Smooth muscle cell of the coronary artery (primary cell): ENCODE data around the gene KBTBD3. TPM values are rescaled to one million over a fixed set of nuclear protein-coding genes. Genes with fewer than 3 reads are reported as not detected.

ENCODE experiments used
- total RNA-seq: library from RNA; depleted of rRNA; stranded (reverse); fragments of >200 nt; gene quantifications from 2 replicates; pipeline ENCODE4 v1.2.3, GENCODE V29; 2014; ENCODE audit warnings: low replicate concordance

Gene KBTBD3, protein sequence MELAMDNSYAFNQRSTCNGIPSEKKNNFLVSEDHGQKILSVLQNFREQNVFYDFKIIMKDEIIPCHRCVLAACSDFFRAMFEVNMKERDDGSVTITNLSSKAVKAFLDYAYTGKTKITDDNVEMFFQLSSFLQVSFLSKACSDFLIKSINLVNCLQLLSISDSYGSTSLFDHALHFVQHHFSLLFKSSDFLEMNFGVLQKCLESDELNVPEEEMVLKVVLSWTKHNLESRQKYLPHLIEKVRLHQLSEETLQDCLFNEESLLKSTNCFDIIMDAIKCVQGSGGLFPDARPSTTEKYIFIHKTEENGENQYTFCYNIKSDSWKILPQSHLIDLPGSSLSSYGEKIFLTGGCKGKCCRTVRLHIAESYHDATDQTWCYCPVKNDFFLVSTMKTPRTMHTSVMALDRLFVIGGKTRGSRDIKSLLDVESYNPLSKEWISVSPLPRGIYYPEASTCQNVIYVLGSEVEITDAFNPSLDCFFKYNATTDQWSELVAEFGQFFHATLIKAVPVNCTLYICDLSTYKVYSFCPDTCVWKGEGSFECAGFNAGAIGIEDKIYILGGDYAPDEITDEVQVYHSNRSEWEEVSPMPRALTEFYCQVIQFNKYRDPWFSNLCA
- total RNA-seq: 2.3 and 21.1 TPM in 2 replicates

DNA sequence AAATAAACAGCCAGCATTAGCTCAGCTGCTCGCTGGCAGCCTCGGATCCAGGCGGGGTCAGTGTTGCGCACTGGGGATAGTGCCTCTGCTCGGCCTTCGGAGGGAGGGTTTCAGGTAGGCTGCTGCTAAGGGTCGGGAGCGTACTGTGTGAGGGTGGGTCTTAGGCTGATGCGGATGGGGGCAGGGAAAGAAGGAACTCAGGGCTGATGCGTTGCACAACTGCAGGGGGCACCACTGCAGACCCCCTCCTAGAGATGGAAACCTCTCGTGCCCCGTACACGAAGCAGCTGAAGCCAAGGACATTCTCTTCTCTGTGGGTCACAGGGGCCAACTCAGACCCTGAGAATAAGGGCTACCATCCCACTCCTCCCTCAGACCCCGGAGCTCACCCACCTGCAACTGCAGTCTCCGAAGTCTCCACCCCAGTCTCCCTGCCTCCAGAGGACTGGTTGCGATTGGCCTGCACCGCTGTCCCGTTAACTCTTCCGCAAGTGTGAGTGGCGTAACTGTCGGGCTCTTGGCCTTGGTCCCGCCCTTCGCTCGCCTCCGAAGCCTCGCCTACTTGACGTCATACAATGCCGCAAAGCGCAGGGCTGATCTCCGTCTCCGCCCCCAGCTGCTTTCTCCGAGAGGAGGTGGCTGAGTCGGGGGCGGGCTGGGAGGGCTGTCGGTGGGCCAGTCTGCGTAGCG lies at the start of gene KBTBD3:
KBTBD3 (minus strand) TSS at position 429 of the 690 bp plus-strand sequence. CDS start 18,250 bp downstream, outside the sequence.

DNA sequence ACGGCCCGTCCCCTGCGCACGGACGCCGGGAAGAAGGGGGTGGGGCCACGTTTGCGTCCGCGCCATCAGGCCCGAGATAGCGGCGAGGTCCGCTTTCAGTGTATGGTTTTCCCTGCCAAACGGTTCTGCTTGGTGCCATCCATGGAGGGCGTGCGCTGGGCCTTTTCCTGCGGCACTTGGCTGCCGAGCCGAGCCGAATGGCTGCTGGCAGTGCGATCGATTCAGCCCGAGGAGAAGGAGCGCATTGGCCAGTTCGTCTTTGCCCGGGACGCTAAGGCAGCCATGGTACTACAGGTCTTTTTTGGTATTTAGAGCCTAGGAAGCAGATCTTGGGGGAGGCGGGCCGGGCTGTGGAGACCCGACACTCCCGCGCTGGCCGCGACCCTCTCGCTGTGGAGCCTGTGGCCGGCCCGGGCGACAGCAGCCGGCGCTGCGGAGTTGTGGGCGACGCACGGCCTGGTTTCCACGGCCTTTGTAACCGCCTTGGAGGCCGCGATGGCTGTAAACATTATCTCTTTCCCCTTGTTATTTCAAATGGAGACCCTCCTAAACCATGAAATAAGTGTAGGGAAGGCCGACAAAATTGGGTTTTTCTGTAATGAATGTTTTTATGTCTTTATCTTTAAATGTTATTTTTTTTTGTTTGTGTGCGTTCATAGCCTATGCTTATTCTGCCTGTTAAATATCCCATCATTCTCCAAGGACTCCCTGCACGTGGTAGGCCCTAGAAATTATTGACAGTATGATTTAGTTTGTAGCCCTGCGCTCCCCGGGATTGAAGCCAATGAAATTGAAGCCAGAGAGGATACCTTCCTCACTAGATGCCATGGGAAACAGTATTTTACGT lies 685 bp upstream of the KBTBD3 start, which contains the start of gene AASDHPPT:
AASDHPPT (plus strand) TSS at position 54 of the 847 bp plus-strand sequence; CDS start at position 103, 49 bp downstream.

DNA sequence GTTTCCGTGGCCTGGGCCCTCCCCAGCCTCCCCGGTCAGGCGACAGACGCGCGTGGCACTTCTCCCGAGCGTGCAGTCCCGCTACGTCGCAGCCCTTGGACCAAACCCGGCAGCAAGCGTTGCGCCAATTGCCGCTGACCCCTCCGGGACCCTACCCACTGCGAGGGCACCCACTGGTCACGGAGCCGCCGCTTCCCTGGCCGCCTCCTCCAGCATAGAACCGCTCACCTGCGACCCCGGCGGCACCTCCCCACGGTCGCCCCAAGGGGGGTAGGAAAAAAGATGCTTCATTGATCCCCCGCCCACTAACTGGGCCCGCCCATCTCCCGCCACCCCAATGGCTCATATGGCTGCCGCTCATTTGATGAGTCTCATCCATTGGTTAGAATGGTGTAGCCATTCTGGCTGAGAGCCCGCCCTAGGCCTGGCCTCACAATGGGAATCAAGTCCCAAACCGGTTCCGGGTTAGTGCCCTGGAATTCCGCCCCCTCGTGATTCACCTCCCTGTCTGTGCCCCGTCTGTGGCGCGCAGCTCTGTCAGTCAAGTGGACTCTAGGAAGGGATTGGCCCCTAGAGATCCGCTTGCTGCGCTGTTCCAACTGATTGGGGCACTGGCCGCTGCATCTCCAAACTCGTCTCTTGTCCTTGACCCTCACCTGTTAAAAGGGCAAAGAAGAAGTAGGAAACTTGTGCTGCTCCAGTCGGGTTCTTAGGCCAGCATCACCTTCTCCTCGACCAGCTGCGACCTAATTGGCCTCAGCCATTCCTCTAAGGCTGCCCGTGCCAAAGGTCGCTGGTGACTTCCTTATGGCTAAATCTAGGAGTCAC lies 55.0 kb downstream of the KBTBD3 start, which contains the start of gene MSANTD4:
MSANTD4 (minus strand) TSS at position 274 of the 828 bp plus-strand sequence. CDS start 11,323 bp downstream, outside the sequence.

Other genes starting within 250 kb of the KBTBD3 start
- 28.0 and 40.0 TPM in 2 replicates for gene MSANTD4, start 55.1 kb downstream of the KBTBD3 start, total RNA-seq
- gene AASDHPPT, start 315 bp upstream of the KBTBD3 start, total RNA-seq: 42.6 and 52.8 TPM in 2 replicates